AG09309 (cell line): Measurements from ENCODE around the gene GDA.

ENCODE experiments used
- DNase-seq: peaks from one replicate; pipeline ENCODE4 v3.0.0-alpha.2; 2010; ENCODE audit warnings: low read depth
- H3K4me3 ChIP-seq: 2 replicates; pipeline ENCODE4 v1.5.1; 2011; ENCODE audit warnings: mild to moderate bottlenecking, low read depth, low read length, moderate library complexity; ENCODE audit not compliant: control insufficient read depth
- CTCF ChIP-seq: IDR thresholded peaks from 2 replicates; pipeline ENCODE4 v1.5.1; 2011; ENCODE audit warnings: mild to moderate bottlenecking, low read depth, low read length, inconsistent platforms; ENCODE audit not compliant: insufficient read depth, control insufficient read depth; ENCODE audit errors: missing control alignments

GDA gene

GRCh38 chr9:72145733-72146505 is 3.3 kb upstream of the GDA start:
- no peak overlapping the region for H3K4me3 ChIP-seq
- no peak for DNase-seq
- TF ChIP-seq CTCF = no peak

- DNase-seq = no peak
- no peak for TF ChIP-seq CTCF
- no peak overlapping the region for H3K4me3 ChIP-seq
These were observed 1.6 kb upstream of the GDA start for GRCh38 chr9:72147676-72148075.

GRCh38 chr9:72150127-72150526 is 887 bp downstream of the GDA start:
- no peak overlapping the region for H3K4me3 ChIP-seq
- TF ChIP-seq CTCF = no peak

GRCh38 chr9:72150661-72151060 is 1.4 kb downstream of the GDA start:
- DNase-seq = no peak
- H3K4me3 ChIP-seq = no peak overlapping the region
- TF ChIP-seq CTCF = no peak

More at GRCh38 chr9:72150127-72150526, 887 bp downstream of the GDA start:
- DNase-seq = no peak

GRCh38 chr9:72151104-72151503 is 1.9 kb downstream of the GDA start:
- no peak overlapping the region for H3K4me3 ChIP-seq
- DNase-seq = no peak
- no peak for TF ChIP-seq CTCF

- H3K4me3 ChIP-seq = no peak overlapping the region
- TF ChIP-seq CTCF = no peak
- DNase-seq = no peak
These were observed 5.4 kb downstream of the GDA start for GRCh38 chr9:72154468-72155285.
